Putamen (tissue), 1 donor: ENCODE data around the gene RPP25L.

Source experiments
- DNase-seq: peaks from one replicate; pipeline ENCODE4 v3.0.0-alpha.2; 2016; ENCODE audit warnings: low spot score

The RPP25L gene

GRCh38 chr9:34637356-34638137, 25.6 kb upstream of the RPP25L start, which contains the start of gene SIGMAR1:
TSS of gene SIGMAR1 (minus strand) at chr9:34637787. CDS start at chr9:34637697, 90 bp downstream.
- peak; percentile 96 for DNase-seq

DNA sequence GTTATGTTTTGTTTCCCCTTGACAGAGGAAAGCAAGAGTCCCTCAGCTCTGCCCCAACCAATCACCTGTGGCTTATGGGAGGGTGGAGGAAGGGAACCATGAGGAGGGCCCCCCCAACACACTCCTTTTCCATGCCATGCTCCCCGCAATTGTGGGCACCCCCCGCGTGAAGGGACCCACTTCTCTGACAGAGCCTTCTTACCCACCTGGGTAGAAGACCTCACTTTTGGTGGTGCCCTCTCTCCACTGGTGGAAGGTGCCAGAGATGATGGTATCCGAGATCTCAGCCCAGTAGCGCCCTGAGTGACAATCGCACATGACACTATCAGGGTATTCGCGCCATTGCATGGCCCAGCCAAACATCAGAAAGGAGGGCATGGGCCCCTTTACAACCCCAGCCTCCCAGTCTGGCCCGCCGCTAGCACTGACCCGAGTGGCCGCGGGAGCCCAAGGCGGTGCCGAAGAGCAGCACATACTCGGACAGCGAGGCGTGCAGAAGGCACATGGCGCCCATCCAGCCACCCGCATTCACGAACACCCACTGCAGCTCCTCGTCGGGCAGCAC, 25.0 kb upstream of the RPP25L start:
- no peak for DNase-seq

- DNase-seq: no peak
These were observed 23.7 kb upstream of the RPP25L start for GRCh38 chr9:34635556-34635955.

GRCh38 chr9:34634551-34635248, 22.8 kb upstream of the RPP25L start:
- DNase-seq: no peak

GRCh38 chr9:34633851-34634550, 22.1 kb upstream of the RPP25L start:
- peak; percentile 69 for DNase-seq

DNA sequence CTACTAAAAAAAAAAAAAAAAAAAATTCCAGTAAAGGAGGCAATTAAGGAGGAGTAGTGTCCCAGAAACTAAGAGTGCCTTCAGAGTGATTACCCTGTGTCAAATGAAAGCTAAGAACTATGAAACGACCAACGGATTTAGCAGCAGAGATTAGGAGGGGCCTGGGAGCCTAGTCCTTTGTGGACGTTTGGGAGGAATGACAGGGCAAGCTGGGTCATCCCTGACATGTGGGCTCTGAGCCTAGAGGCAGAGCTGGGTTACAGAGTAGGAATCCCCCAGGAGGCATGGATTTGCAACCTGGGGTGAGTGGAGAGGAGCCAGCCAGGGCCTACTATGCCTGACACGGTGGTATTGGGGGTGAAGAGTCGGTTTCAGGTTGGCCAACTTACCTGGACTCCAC, 21.3 kb upstream of the RPP25L start:
- no peak for DNase-seq

DNA sequence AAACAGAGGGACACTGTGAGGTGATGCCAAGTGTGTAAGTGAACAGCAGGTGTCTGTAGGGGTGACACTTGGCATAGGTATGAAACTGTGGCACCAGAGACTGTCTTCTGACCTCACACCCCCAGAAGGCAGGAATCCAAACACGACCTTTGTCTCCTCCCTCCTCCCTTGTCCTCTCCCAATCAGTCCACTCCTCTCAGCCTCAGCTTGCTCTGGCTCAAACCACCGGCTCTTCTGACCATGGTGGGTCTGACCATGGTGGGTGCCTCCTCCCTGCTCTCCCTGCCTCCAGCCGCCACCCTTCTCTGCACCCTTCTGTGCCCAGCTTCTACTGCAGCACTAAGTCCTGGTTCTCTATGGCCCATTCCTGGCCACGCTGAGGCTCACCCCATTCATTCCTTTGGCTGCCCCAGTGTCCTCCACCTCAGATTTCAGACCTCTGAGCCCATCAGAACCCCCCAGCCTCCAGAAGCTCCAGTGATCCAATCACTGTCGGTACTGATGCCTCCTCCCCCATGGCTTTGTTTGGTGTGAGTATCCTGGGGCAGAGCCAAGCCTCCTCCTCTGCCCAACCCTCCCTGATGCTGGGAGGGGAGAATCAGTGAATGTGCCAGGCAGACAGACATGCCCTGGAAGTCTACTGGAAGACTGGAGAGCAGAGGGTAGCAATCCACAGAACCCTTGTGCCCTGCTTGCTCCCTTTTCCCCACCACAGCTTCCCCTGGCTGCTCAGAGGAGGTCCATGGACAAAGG, 18.7 kb upstream of the RPP25L start:
- no peak for DNase-seq

GRCh38 chr9:34629491-34629808, 17.6 kb upstream of the RPP25L start:
- DNase-seq: no peak

- no peak for DNase-seq
These were observed 17.0 kb upstream of the RPP25L start, which contains the start of gene ARID3C for GRCh38 chr9:34628656-34629490. TSS of gene ARID3C (minus strand) at chr9:34629066. CDS start at chr9:34628014, 1,052 bp downstream.

DNA sequence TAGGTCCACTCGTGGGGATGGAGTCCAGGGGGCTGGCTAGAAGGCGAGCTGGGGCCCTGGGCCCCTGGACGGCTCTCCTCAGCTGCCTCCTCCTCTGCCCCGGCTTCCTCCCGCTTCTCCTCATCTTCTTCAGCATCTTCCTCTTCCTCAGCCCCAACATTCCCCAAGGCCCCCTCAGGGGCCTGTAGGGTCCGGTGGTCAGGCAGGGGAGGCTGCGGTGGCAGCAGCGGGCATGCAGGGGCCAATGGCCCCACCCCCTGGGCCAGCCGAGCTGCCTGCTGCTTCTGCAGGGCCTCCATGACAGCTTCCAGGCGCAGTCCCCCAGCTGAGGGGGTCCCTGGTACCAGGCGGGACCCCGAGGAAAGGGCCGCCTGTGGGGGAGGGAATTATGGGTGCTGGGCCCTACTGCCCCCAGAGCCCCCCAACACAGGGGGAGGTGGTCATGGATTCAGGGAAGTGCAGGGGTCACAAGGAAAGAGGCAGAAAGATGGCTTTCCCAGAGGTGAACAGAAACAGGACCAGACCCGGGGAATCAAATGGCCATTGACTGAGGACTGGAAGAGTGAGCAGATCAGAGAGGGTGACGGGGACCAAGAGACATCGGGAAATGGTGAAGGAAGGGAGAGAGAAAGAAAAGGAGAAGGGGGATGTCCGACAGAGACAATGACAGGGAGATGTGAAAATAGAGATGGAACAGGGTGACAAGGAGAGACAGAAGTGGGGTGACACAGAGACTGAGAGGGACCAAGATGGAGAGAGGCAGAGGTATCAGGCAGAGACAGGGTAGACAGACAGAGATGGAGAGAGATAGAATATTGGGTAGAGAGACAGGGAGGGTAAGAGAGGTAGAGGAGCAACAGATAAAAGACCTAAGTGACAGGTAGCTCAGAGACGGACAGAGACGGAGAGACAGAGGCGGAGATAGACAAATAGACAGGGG, 16.1 kb upstream of the RPP25L start:
- DNase-seq: no peak

DNA sequence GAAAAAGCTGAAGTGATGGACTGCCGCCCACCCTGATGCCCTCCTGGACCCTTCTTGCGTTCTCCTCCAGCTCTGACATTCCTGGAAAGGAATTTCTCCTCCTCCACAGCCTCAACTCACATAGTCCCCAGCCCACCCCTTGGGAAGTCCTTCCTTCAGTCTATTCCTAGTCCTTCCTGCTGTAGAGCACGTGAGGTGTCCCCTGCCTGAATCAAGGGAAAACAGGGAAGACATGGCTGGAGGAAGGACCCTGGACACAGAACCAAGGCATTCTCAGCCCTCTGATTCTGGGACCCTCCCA, 13.2 kb upstream of the RPP25L start:
- no peak for DNase-seq

DNA sequence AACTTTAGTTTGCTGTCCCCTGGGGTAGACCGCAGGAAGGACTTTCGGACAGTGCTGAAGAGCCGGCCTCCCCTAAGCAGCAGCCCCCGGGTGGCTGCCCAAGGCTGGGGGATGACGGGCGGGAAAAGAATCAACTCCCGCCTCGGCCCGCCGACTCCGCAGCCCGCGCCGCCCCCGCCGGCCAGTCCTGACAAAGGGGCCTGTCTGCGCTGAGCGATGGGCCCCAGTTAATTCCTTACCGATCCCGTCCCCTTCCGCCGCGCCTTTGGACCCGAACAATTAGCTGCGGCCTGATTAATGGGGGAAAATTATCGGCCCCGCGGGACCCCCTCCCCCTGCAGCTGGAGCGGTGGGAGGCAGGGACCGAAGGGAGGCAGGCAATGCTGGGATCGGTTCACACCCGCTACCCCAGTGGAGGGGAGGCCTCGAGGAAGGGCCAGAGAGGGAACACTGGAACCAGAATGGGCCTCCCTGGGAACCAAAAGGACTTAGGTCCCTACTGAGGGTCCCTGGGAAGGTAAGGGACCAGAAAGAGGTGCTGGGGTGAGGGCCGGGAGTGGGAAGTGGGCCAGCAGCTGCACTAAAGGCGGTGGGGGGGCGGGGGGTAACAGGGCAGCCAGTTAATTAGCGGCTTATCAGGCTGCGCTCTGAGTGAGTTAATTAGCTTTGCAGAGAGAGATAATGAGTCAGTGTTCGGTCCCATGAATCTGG, 12.7 kb upstream of the RPP25L start:
- DNase-seq: no peak

- no peak for DNase-seq
These were observed 11.7 kb upstream of the RPP25L start for GRCh38 chr9:34623374-34624235.

GRCh38 chr9:34620061-34620994, 8.4 kb upstream of the RPP25L start, which contains the start of gene DCTN3:
TSS of gene DCTN3 (minus strand) at chr9:34620495. CDS start at chr9:34620464, 31 bp downstream.
- peak; percentile 96 for DNase-seq

GRCh38 chr9:34615132-34615531, 3.2 kb upstream of the RPP25L start:
- DNase-seq: no peak

- DNase-seq: peak; percentile 77
These were observed 992 bp upstream of the RPP25L start for GRCh38 chr9:34612788-34613390.
